Astrocyte (in vitro differentiated cells and primary cell): ENCODE data around the gene GIMAP1. TPM values are rescaled to one million over a fixed set of nuclear protein-coding genes. Genes with fewer than 3 reads are reported as not detected.

Experiments used
- DNase-seq: peaks from one replicate; pipeline ENCODE4 v3.0.0-alpha.2; 2010; ENCODE audit warnings: low read depth
- FAIRE-seq: peaks from 2 replicates; lab custom pipeline; 2011; peaks lifted over from hg19 to GRCh38; lab: Jason Lieb, UNC
- H2AFZ ChIP-seq: 2 replicates; pipeline ENCODE4 v1.6.0; 2012; ENCODE audit warnings: low read depth, low read length, inconsistent platforms
- H3K27ac ChIP-seq: 2 replicates; pipeline ENCODE4 v1.5.1; 2011; ENCODE audit warnings: low read depth, low read length, inconsistent platforms
- H3K27me3 ChIP-seq: 2 replicates; pipeline ENCODE4 v1.6.0; 2011; ENCODE audit warnings: low read length, inconsistent platforms; ENCODE audit not compliant: insufficient read depth
- H3K36me3 ChIP-seq: 2 replicates; pipeline ENCODE4 v1.5.1; 2011; ENCODE audit warnings: low read length, inconsistent platforms; ENCODE audit not compliant: insufficient read depth
- H3K4me1 ChIP-seq: 2 replicates; pipeline ENCODE4 v1.5.1; 2011; ENCODE audit warnings: low read length, inconsistent platforms; ENCODE audit not compliant: insufficient read depth
- H3K4me2 ChIP-seq: 2 replicates; pipeline ENCODE4 v1.6.0; 2012; ENCODE audit warnings: low read length, inconsistent platforms
- H3K4me3 ChIP-seq: 2 replicates; pipeline ENCODE4 v1.5.1; 2011; ENCODE audit warnings: low read depth, mild to moderate bottlenecking, low read length, inconsistent platforms; ENCODE audit not compliant: insufficient read depth
- H3K79me2 ChIP-seq: 2 replicates; pipeline ENCODE4 v1.6.0; 2012; ENCODE audit warnings: mild to moderate bottlenecking, low read length, inconsistent platforms; ENCODE audit not compliant: insufficient read depth
- H3K9ac ChIP-seq: 2 replicates; pipeline ENCODE4 v1.6.0; 2012; ENCODE audit warnings: mild to moderate bottlenecking, low read length, inconsistent platforms
- H3K9me3 ChIP-seq: 2 replicates; pipeline ENCODE4 v1.5.1; 2012; ENCODE audit warnings: low read depth, mild to moderate bottlenecking, low read length, inconsistent platforms; ENCODE audit not compliant: insufficient read depth
- H4K20me1 ChIP-seq: 2 replicates; pipeline ENCODE4 v1.6.0; 2012; ENCODE audit warnings: low read length, inconsistent platforms; ENCODE audit not compliant: insufficient read depth
- H3K27ac Mint-ChIP-seq: one replicate; pipeline ENCODE4 v1.8.0; 2021; ENCODE audit warnings: mild to moderate bottlenecking, mixed read lengths; ENCODE audit not compliant: unreplicated experiment
- H3K27me3 Mint-ChIP-seq: one replicate; pipeline ENCODE4 v1.8.0; 2021; ENCODE audit warnings: low read depth, mixed read lengths; ENCODE audit not compliant: unreplicated experiment
- H3K36me3 Mint-ChIP-seq: one replicate; pipeline ENCODE4 v1.8.0; 2021; ENCODE audit warnings: low read depth, mixed read lengths; ENCODE audit not compliant: unreplicated experiment
- H3K4me1 Mint-ChIP-seq: one replicate; pipeline ENCODE4 v1.8.0; 2021; ENCODE audit warnings: low read depth, mixed read lengths; ENCODE audit not compliant: unreplicated experiment
- H3K4me3 Mint-ChIP-seq: one replicate; pipeline ENCODE4 v1.8.0; 2021; ENCODE audit warnings: mild to moderate bottlenecking, moderate library complexity, mixed read lengths; ENCODE audit not compliant: unreplicated experiment
- H3K9me3 Mint-ChIP-seq: one replicate; pipeline ENCODE4 v1.8.0; 2021; ENCODE audit warnings: mild to moderate bottlenecking, mixed read lengths; ENCODE audit not compliant: unreplicated experiment
- CTCF ChIP-seq: IDR thresholded peaks from 2 replicates; pipeline ENCODE4 v1.5.1; 2011; ENCODE audit warnings: low read depth, mild to moderate bottlenecking, inconsistent platforms, low read length, moderate library complexity; ENCODE audit not compliant: insufficient read depth
- EZH2 ChIP-seq: IDR thresholded peaks from 2 replicates; pipeline ENCODE4 v1.6.1; 2012; ENCODE audit warnings: mild to moderate bottlenecking, low read length, inconsistent platforms; ENCODE audit not compliant: insufficient read depth
- total RNA-seq: library from RNA; stranded (reverse); gene quantifications from 2 replicates; pipeline ENCODE4 v1.2.1, GENCODE V29; 2021

Gene GIMAP1
- total RNA-seq, 1 donor from 2014 or later: not detected

DNA sequence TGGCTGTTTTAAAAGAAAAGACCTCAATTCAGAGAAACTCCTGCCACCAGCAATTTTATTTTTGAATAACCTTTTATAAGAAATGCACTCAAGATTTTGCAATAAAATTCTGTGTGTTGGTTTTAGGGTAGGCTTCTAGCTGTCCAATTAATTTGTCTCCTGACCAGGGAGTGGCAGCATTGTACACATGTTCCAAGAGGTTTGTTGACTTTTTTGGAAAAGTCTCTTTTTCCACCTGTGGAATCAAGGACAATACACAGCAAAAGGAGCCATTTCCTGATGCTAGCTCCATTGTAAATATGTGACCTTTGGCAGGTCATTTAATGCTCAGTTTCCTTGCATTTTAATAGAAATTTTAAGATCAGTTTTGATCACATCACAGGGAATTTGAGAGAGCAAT is 22.6 kb downstream of the GIMAP1 start:
- H4K20me1 ChIP-seq: no peaks in the 10 kb centered on the region
- DNase-seq (no peak), FAIRE-seq (no peak)
- H2AFZ ChIP-seq: no peak overlapping the region
- TF ChIP-seq EZH2 (no peak), CTCF (no peak)
- H3K4me2 ChIP-seq: no peak overlapping the region
- no peaks in the 10 kb centered on the region for H3K4me1 Mint-ChIP-seq
- no peaks in the 10 kb centered on the region for H3K4me1 ChIP-seq
- H3K9me3 ChIP-seq: no peaks in the 10 kb centered on the region
- no peak overlapping the region for H3K4me3 ChIP-seq
- H3K27me3 ChIP-seq: no peaks in the 10 kb centered on the region
- H3K36me3 Mint-ChIP-seq: no peaks in the 10 kb centered on the region
- H3K9me3 Mint-ChIP-seq: peaks cover 2% of the 10 kb centered on the region
- H3K79me2 ChIP-seq: no peaks in the 10 kb centered on the region
- H3K27ac Mint-ChIP-seq: no peak overlapping the region
- no peak overlapping the region for H3K4me3 Mint-ChIP-seq
- H3K9ac ChIP-seq: no peak overlapping the region
- H3K27ac ChIP-seq: no peak overlapping the region
- peaks cover 90% of the 10 kb centered on the region for H3K27me3 Mint-ChIP-seq
- H3K36me3 ChIP-seq: no peaks in the 10 kb centered on the region

DNA sequence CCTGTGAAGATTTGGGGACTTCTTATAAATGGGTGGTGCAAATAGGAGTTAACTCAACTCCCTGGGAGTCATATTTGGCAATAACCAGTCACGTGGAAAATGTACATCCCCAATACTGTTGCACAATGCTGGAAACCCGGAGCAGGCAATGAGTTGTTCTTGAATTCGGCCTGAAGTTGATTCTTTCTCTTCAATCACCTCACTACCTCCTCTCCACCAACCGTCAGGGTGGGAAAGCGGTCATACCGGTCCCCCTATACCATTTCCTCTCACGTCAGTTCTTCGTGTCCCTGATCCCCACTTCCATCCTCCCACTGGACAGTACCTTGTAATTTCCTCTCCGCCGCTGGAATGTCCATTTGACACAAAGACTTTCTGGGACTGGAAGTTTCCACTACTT is 23.6 kb downstream of the GIMAP1 start:
- no peak overlapping the region for H3K4me3 ChIP-seq
- DNase-seq (no peak), FAIRE-seq (no peak)
- no peaks in the 10 kb centered on the region for H3K27me3 ChIP-seq
- no peaks in the 10 kb centered on the region for H4K20me1 ChIP-seq
- no peak overlapping the region for H3K27ac Mint-ChIP-seq
- H3K79me2 ChIP-seq: no peaks in the 10 kb centered on the region
- H3K4me1 ChIP-seq: no peaks in the 10 kb centered on the region
- peaks cover 2% of the 10 kb centered on the region for H3K9me3 Mint-ChIP-seq
- H3K9ac ChIP-seq: no peak overlapping the region
- H3K36me3 ChIP-seq: no peaks in the 10 kb centered on the region
- H3K4me2 ChIP-seq: no peak overlapping the region
- H3K9me3 ChIP-seq: no peaks in the 10 kb centered on the region
- H3K4me3 Mint-ChIP-seq: no peak overlapping the region
- no peak overlapping the region for H2AFZ ChIP-seq
- H3K27ac ChIP-seq: no peak overlapping the region
- no peaks in the 10 kb centered on the region for H3K4me1 Mint-ChIP-seq
- H3K27me3 Mint-ChIP-seq: peaks cover 89% of the 10 kb centered on the region
- no peaks in the 10 kb centered on the region for H3K36me3 Mint-ChIP-seq
- no peak for TF ChIP-seq CTCF
- no peak for TF ChIP-seq EZH2

DNA sequence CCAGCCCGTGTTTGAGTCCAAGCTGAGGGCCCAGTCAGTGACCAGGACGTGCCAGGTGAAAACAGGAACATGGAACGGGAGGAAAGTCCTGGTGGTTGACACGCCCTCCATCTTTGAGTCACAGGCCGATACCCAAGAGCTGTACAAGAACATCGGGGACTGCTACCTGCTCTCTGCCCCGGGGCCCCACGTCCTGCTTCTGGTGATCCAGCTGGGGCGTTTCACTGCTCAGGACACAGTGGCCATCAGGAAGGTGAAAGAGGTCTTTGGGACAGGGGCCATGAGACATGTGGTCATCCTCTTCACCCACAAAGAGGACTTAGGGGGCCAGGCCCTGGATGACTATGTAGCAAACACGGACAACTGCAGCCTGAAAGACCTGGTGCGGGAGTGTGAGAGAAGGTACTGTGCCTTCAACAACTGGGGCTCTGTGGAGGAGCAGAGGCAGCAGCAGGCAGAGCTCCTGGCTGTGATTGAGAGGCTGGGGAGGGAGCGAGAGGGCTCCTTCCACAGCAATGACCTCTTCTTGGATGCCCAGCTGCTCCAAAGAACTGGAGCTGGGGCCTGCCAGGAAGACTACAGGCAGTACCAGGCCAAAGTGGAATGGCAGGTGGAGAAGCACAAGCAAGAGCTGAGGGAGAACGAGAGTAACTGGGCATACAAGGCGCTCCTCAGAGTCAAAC is 26.0 kb downstream of the GIMAP1 start:
- Histone ChIP-seq H4K20me1 (no peaks in the 10 kb centered on the region), H3K27me3 (no peaks in the 10 kb centered on the region), H2AFZ (no peak overlapping the region), H3K9me3 (no peaks in the 10 kb centered on the region), H3K79me2 (no peaks in the 10 kb centered on the region), H3K4me3 (no peak overlapping the region), H3K4me1 (no peaks in the 10 kb centered on the region), H3K27ac (no peak overlapping the region), H3K9ac (no peak overlapping the region), H3K36me3 (no peaks in the 10 kb centered on the region), H3K4me2 (no peak overlapping the region)
- Mint-ChIP-seq H3K9me3 (peaks cover 3% of the 10 kb centered on the region), H3K27ac (no peak overlapping the region), H3K4me3 (no peak overlapping the region), H3K36me3 (peaks cover 1% of the 10 kb centered on the region), H3K27me3 (peaks cover 81% of the 10 kb centered on the region), H3K4me1 (no peaks in the 10 kb centered on the region)
- DNase-seq (no peak), FAIRE-seq (no peak)
- TF ChIP-seq EZH2 (no peak), CTCF (no peak)
